GM23338 (cell line): ENCODE measurements around the gene SLC4A8. TPM values are rescaled to one million over a fixed set of nuclear protein-coding genes. Genes with fewer than 3 reads are reported as not detected.

Experiments
- ATAC-seq: fragments of 200-7000 bp; cut with Tn5 transposase; 3 replicates; pipeline ENCODE4 v1.9.1; 2020
- DNase-seq: peaks from one replicate; pipeline ENCODE4 v3.0.0-alpha.2; 2015; ENCODE audit warnings: low spot score
- H2AFZ ChIP-seq: fragments of 200-600 bp; sonication (generic); 2 replicates; pipeline ENCODE4 v1.8.0; 2016; ENCODE audit warnings: antibody characterized with exemption, mild to moderate bottlenecking, moderate library complexity
- H3F3A ChIP-seq: fragments of 200-600 bp; sonication (generic); replicated peaks from 2 replicates; pipeline ENCODE4 v1.8.0; 2017; ENCODE audit warnings: antibody characterized with exemption, mixed run types, low read depth
- H3K27ac ChIP-seq: fragments of 200-600 bp; sonication (generic); 2 replicates; pipeline ENCODE4 v1.6.1; 2016; ENCODE audit warnings: low read depth
- H3K27me3 ChIP-seq: fragments of 200-600 bp; sonication (generic); 2 replicates; pipeline ENCODE4 v1.8.0; 2016; ENCODE audit warnings: mild to moderate bottlenecking, mixed run types, moderate library complexity; ENCODE audit not compliant: insufficient read depth
- H3K36me3 ChIP-seq: fragments of 200-600 bp; sonication (generic); 2 replicates; pipeline ENCODE4 v1.8.0; 2016; ENCODE audit warnings: mild to moderate bottlenecking; ENCODE audit not compliant: insufficient read depth
- H3K4me1 ChIP-seq: fragments of 200-600 bp; sonication (generic); 2 replicates; pipeline ENCODE4 v1.8.0; 2016; ENCODE audit warnings: mild to moderate bottlenecking, moderate library complexity; ENCODE audit not compliant: insufficient read depth
- H3K4me2 ChIP-seq: fragments of 200-600 bp; sonication (generic); 2 replicates; pipeline ENCODE4 v1.7.1; 2017; ENCODE audit warnings: mixed run types
- H3K4me3 ChIP-seq: fragments of 200-600 bp; sonication (generic); 2 replicates; pipeline ENCODE4 v1.6.1; 2016; ENCODE audit warnings: mixed run types
- H3K79me2 ChIP-seq: fragments of 200-600 bp; sonication (generic); replicated peaks from 2 replicates; pipeline ENCODE4 v1.8.0; 2017; ENCODE audit warnings: mild to moderate bottlenecking; ENCODE audit not compliant: insufficient read depth
- H3K9me2 ChIP-seq: fragments of 200-600 bp; sonication (generic); 2 replicates; pipeline ENCODE4 v1.8.0; 2017; ENCODE audit not compliant: insufficient read depth
- H4K20me1 ChIP-seq: fragments of 200-600 bp; sonication (generic); replicated peaks from 2 replicates; pipeline ENCODE4 v1.8.0; 2017; ENCODE audit warnings: mild to moderate bottlenecking; ENCODE audit not compliant: insufficient read depth
- H3K27ac Mint-ChIP-seq: 2 replicates; pipeline ENCODE4 v1.8.0; 2020; ENCODE audit warnings: inconsistent platforms, mild to moderate bottlenecking, moderate library complexity, mixed read lengths
- H3K27me3 Mint-ChIP-seq: 3 replicates; pipeline ENCODE4 v1.8.0; 2022; ENCODE audit warnings: low read depth, mild to moderate bottlenecking, moderate library complexity, mixed read lengths, inconsistent platforms; ENCODE audit not compliant: insufficient read depth, poor library complexity
- H3K36me3 Mint-ChIP-seq: 3 replicates; pipeline ENCODE4 v1.8.0; 2021; ENCODE audit warnings: low read depth, mild to moderate bottlenecking, inconsistent platforms, moderate library complexity, mixed read lengths
- H3K4me1 Mint-ChIP-seq: 3 replicates; pipeline ENCODE4 v1.8.0; 2020; ENCODE audit warnings: mild to moderate bottlenecking, inconsistent platforms, mixed read lengths
- H3K4me3 Mint-ChIP-seq: 3 replicates; pipeline ENCODE4 v1.8.0; 2021; ENCODE audit warnings: moderate library complexity, mild to moderate bottlenecking, inconsistent platforms, mixed read lengths
- H3K9me3 Mint-ChIP-seq: 3 replicates; pipeline ENCODE4 v1.8.0; 2020; ENCODE audit warnings: moderate library complexity, mild to moderate bottlenecking, inconsistent platforms, mixed read lengths
- CREB1 ChIP-seq: fragments of 250-450 bp; sonication (Bioruptor Pico); IDR thresholded peaks from 2 replicates; pipeline ENCODE4 v1.5.0; 2020; ENCODE audit warnings: low read depth, mild to moderate bottlenecking, moderate library complexity
- CTCF ChIP-seq, 2 experiments: fragments of 200-600 bp in 1 of 2; sonication (generic) in 1 of 2; conservative IDR thresholded peaks; 2 replicates each; pipeline versions ENCODE4 v1.5.1 to v1.6.1; 2016 to 2017; ENCODE audit warnings: antibody characterized with exemption in 2 of 2, low read depth in 2 of 2, mild to moderate bottlenecking in 2 of 2, moderate library complexity in 1 of 2
- ETS1 ChIP-seq: IDR thresholded peaks from 2 replicates; pipeline ENCODE4 v1.6.1; 2016; ENCODE audit warnings: antibody characterized with exemption
- EZH2 ChIP-seq: fragments of 200-600 bp; sonication (generic); IDR thresholded peaks from one replicate; pipeline ENCODE4 v1.8.0; 2017; ENCODE audit warnings: antibody characterized with exemption, mild to moderate bottlenecking, low read depth; ENCODE audit not compliant: unreplicated experiment
- EZH2phosphoT487 ChIP-seq: fragments of 200-600 bp; sonication (generic); IDR thresholded peaks from one replicate; pipeline ENCODE4 v1.8.1; 2018; ENCODE audit warnings: antibody characterized with exemption; ENCODE audit not compliant: unreplicated experiment
- JUNB ChIP-seq: IDR thresholded peaks from one replicate; pipeline ENCODE4 v1.6.1; 2016; ENCODE audit warnings: antibody characterized with exemption; ENCODE audit not compliant: unreplicated experiment
- REST ChIP-seq: IDR thresholded peaks from one replicate; pipeline ENCODE4 v1.6.1; 2018; ENCODE audit warnings: antibody characterized with exemption; ENCODE audit not compliant: unreplicated experiment
- ZNF114 ChIP-seq: fragments of 250-450 bp; sonication (Bioruptor Pico); IDR thresholded peaks from 2 replicates; pipeline ENCODE4 v1.5.0; 2020; ENCODE audit warnings: mild to moderate bottlenecking, moderate library complexity
- ZNF331 ChIP-seq: fragments of 250-450 bp; sonication (Bioruptor Pico); IDR thresholded peaks from 2 replicates; pipeline ENCODE4 v1.5.0; 2020; ENCODE audit warnings: low read depth, mild to moderate bottlenecking, moderate library complexity
- polyA plus RNA-seq: library from polyadenylated mRNA; unstranded; fragments of >200 nt; fragmentation: Nextera tagmentation; extraction: Ambion mirVana; gene quantifications from 2 replicates; pipeline ENCODE4 v1.2.1, GENCODE V29; 2016
- total RNA-seq: library from RNA; depleted of rRNA; stranded (reverse); fragments of >200 nt; shearing (Covaris generic); gene quantifications from 2 replicates; pipeline ENCODE4 v1.2.3, GENCODE V29; 2014

The SLC4A8 gene
- total and polyA plus RNA-seq, 2 experiments from 2014 or later: 7.6 to 9.2 TPM

GRCh38 chr12:51430196-51430895 lies 5.7 kb downstream of the SLC4A8 start:
- DNase-seq (no peak), ATAC-seq (no peak)
- Mint-ChIP-seq H3K36me3 (no peaks in the 10 kb centered on the region; the same call in 2 of the 3 replicates), H3K9me3 (no peaks in the 10 kb centered on the region; the same call in 2 of the 3 replicates), H3K4me1 (peaks cover 11% of the 10 kb centered on the region; the same call in 2 of the 3 replicates), H3K27ac (no peak overlapping the region), H3K27me3 (peaks cover under 1% of the 10 kb centered on the region), H3K4me3 (no peak overlapping the region)
- H3K36me3 ChIP-seq: no peaks in the 10 kb centered on the region
- no peak overlapping the region for H3K4me2 ChIP-seq
- no peak overlapping the region for H2AFZ ChIP-seq
- H3K4me3 ChIP-seq: no peak overlapping the region
- H3K79me2 ChIP-seq: peaks cover 25% of the 10 kb centered on the region
- no peaks in the 10 kb centered on the region for H3K27me3 ChIP-seq
- no peak overlapping the region for H3K27ac ChIP-seq
- peaks cover 31% of the 10 kb centered on the region for H3K4me1 ChIP-seq
- H3K9me2 ChIP-seq: peaks cover 4% of the 10 kb centered on the region; the same call in 1 of the 2 replicates
- peaks cover 5% of the 10 kb centered on the region for H4K20me1 ChIP-seq
- H3F3A ChIP-seq: 0 out of 2 replicates have a peak, but pooled peaks cover 2% of the 10 kb centered on the region
- TF ChIP-seq EZH2 (no peak), JUNB (no peak), REST (no peak), CTCF (conservative IDR thresholded peaks at IDR 0.05; ENCODE audit: low read depth in 2 of 2) (no peak), ETS1 (no peak), ZNF331 (CRISPR knock-in tag) (no peak), CREB1 (no peak)

GRCh38 chr12:51432921-51433320 lies 8.3 kb downstream of the SLC4A8 start:
- peaks cover 11% of the 10 kb centered on the region; the same call in 2 of the 3 replicates for H3K4me1 Mint-ChIP-seq
- no peaks in the 10 kb centered on the region for H3K27me3 Mint-ChIP-seq
- H3K36me3 ChIP-seq: no peaks in the 10 kb centered on the region
- H3K4me3 Mint-ChIP-seq: no peak overlapping the region
- peaks cover 18% of the 10 kb centered on the region for H3K4me1 ChIP-seq
- no peaks in the 10 kb centered on the region; the same call in 2 of the 3 replicates for H3K9me3 Mint-ChIP-seq
- DNase-seq: no peak
- no peaks in the 10 kb centered on the region for H3K27me3 ChIP-seq
- H3K4me3 ChIP-seq: no peak overlapping the region
- no peak overlapping the region for H2AFZ ChIP-seq
- no peak overlapping the region for H3K4me2 ChIP-seq
- no peak for ATAC-seq
- no peak overlapping the region; the same call in 1 of the 2 replicates for H3K27ac ChIP-seq
- H3F3A ChIP-seq: no peaks in the 10 kb centered on the region
- H3K27ac Mint-ChIP-seq: no peak overlapping the region
- peaks cover 30% of the 10 kb centered on the region for H3K79me2 ChIP-seq
- peaks cover 4% of the 10 kb centered on the region; the same call in 1 of the 2 replicates for H3K9me2 ChIP-seq
- no peaks in the 10 kb centered on the region for H3K36me3 Mint-ChIP-seq
- no peaks in the 10 kb centered on the region for H4K20me1 ChIP-seq
- no peak for TF ChIP-seq JUNB
- no peak for TF ChIP-seq CTCF (conservative IDR thresholded peaks at IDR 0.05; ENCODE audit: low read depth in 2 of 2)
- TF ChIP-seq ZNF114 (CRISPR knock-in tag): no peak
- no peak for TF ChIP-seq EZH2phosphoT487
- no peak for TF ChIP-seq REST
